Tibial nerve (tissue), 4 donors: ENCODE data around the gene KHDRBS1. TPM values are rescaled to one million over a fixed set of nuclear protein-coding genes. Genes with fewer than 3 reads are reported as not detected.

Experiments
- DNase-seq, 2 donors: peaks; one replicate each; pipeline ENCODE4 v3.0.0-alpha.2; 2019; ENCODE audit warnings: low spot score in 2 of 2
- H3K27ac ChIP-seq, 4 donors: fragments of 200-600 bp; sonication (generic) in 3 of 4; one replicate each; pipeline ENCODE4 v1.5.1; 2017 to 2019; ENCODE audit warnings: mild to moderate bottlenecking in 1 of 4
- H3K27me3 ChIP-seq, 2 donors: fragments of 200-600 bp; sonication (generic) in 1 of 2; one replicate each; pipeline versions ENCODE4 v1.5.1 to v1.6.0; 2017 to 2019
- H3K36me3 ChIP-seq, 3 donors: fragments of 200-600 bp; sonication (generic); one replicate each; pipeline ENCODE4 v1.5.1; 2018 to 2019
- H3K4me1 ChIP-seq, 4 donors: fragments of 200-600 bp; sonication (generic) in 3 of 4; one replicate each; pipeline ENCODE4 v1.5.1; 2017 to 2019
- H3K4me3 ChIP-seq, 4 donors: fragments of 200-600 bp; sonication (generic) in 3 of 4; one replicate each; pipeline ENCODE4 v1.5.1; 2017 to 2019; ENCODE audit warnings: mild to moderate bottlenecking in 1 of 4, moderate library complexity in 1 of 4
- H3K9me3 ChIP-seq, 4 donors: fragments of 200-600 bp; sonication (generic) in 3 of 4; one replicate each; pipeline ENCODE4 v1.5.1; 2017 to 2019
- CTCF ChIP-seq, 5 experiments: fragments of 200-600 bp in 3 of 5; fragments of 450-650 bp in 2 of 5; sonication (generic) in 3 of 5; IDR thresholded peaks; one replicate each; pipeline ENCODE4 v1.5.1; 2016 to 2019; ENCODE audit warnings: antibody characterized with exemption in 5 of 5, mild to moderate bottlenecking in 3 of 5, moderate library complexity in 2 of 5
- EP300 ChIP-seq, 2 donors: sonication (generic); formaldehyde crosslinking; IDR thresholded peaks; one replicate each; pipeline ENCODE4 v1.6.1; 2017; ENCODE audit warnings: antibody characterized with exemption in 2 of 2, mild to moderate bottlenecking in 1 of 2
- POLR2A ChIP-seq, 2 donors: fragments of 450-650 bp; IDR thresholded peaks; one replicate each; pipeline ENCODE4 v1.6.1; 2017; ENCODE audit warnings: antibody characterized with exemption in 2 of 2, mild to moderate bottlenecking in 2 of 2, moderate library complexity in 2 of 2
- WGBS, 2 donors: methylation state at CpG; one replicate each; pipeline ENCODE4 v1.1.5; 2018; 5-methylcytosine and 5-hydroxymethylcytosine counted together
- total RNA-seq, 4 donors: library from RNA; depleted of rRNA; stranded (reverse); fragments of >200 nt; gene quantifications; one replicate each; pipeline ENCODE4 v1.1.0, GENCODE V29; 2016

The KHDRBS1 gene
- total RNA-seq, 4 donors from 2014 or later: 61.5 to 92.6 (median 78.6) TPM

- no peak for DNase-seq
- Histone ChIP-seq H3K4me3 (no peak overlapping the region), H3K4me1 (no peaks in the 10 kb centered on the region), H3K27me3 (no peaks in the 10 kb centered on the region), H3K27ac (no peak overlapping the region), H3K9me3 (no peaks in the 10 kb centered on the region), H3K36me3 (peaks cover 0 to 33% (median 1%) of the 10 kb centered on the region in 3 donors)
- TF ChIP-seq CTCF (IDR thresholded peaks at IDR 0.05): no peak
- no peak for TF ChIP-seq POLR2A (IDR thresholded peaks at IDR 0.05)
- TF ChIP-seq EP300 (IDR thresholded peaks at IDR 0.05): no peak
- 63 to 69% methylated on average over 2 of the region's 2 CpGs for WGBS, 2 donors
Measured at GRCh38 chr1:32048440-32048839, 34.8 kb downstream of the KHDRBS1 start.

DNA sequence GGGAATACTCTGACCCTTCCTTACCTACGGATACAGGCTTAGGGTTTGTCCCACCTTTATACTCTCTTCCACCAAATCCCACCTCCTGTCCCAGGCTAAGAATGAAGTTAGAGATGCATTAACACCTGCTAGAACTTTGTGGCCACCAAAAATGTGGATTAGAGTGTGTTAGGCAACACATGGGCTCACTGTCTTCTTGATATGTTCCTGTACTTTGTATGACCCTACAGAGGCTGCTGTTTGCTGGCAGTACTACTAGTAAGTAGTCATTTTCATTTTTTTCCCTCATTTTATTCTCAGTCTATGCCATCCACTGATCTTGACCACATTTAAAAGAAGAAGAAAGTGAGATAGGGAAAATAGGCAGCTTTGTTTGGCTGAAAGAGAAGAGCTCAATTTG is 38.0 kb downstream of the KHDRBS1 start:
- H3K9me3 ChIP-seq: no peaks in the 10 kb centered on the region
- peaks cover 0 to 64% (median 5%) of the 10 kb centered on the region in 3 donors for H3K36me3 ChIP-seq
- DNase-seq: no peak
- no peaks in the 10 kb centered on the region for H3K27me3 ChIP-seq
- no peak overlapping the region for H3K4me3 ChIP-seq
- TF ChIP-seq POLR2A (IDR thresholded peaks at IDR 0.05) (no peak), CTCF (IDR thresholded peaks at IDR 0.05) (no peak), EP300 (IDR thresholded peaks at IDR 0.05) (no peak)
- no peaks in the 10 kb centered on the region for H3K4me1 ChIP-seq
- no peak overlapping the region for H3K27ac ChIP-seq
- 85 to 88% methylated on average over 1 of the region's 1 CpG for WGBS, 2 donors

- no peaks in the 10 kb centered on the region for H3K9me3 ChIP-seq
- no peak overlapping the region for H3K27ac ChIP-seq
- H3K4me1 ChIP-seq: no peaks in the 10 kb centered on the region
- H3K36me3 ChIP-seq: peaks cover 0 to 76% (median 8%) of the 10 kb centered on the region in 3 donors
- no peak for TF ChIP-seq EP300 (IDR thresholded peaks at IDR 0.05)
- TF ChIP-seq CTCF (IDR thresholded peaks at IDR 0.05): no peak
- TF ChIP-seq POLR2A (IDR thresholded peaks at IDR 0.05): no peak
- H3K27me3 ChIP-seq: no peaks in the 10 kb centered on the region
- 95 to 96% methylated on average over 4 of the region's 4 CpGs for WGBS, 2 donors
- no peak for DNase-seq
- H3K4me3 ChIP-seq: no peak overlapping the region
Measured at GRCh38 chr1:32052887-32053286, 39.2 kb downstream of the KHDRBS1 start.

DNA sequence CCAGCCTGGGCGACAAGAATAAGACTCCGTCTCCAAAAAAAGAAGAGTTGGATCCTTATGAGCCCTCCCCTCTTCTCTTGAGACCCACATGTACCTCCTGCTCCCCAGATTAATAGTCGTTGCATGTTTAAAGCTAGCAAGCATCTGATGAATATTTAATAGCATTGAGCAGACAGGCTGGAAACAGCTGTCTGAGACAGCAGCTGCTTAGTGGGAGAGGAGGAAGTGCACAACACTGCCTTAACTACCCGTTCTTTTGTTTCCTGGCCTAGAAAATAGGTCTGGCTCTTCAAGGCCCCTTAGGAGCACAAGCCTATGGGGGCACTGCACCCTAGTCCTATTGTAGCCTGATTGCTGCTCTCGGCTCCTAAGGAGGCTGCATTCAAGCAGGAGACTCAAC is 41.7 kb downstream of the KHDRBS1 start:
- no peak for DNase-seq
- no peaks in the 10 kb centered on the region for H3K4me1 ChIP-seq
- no peaks in the 10 kb centered on the region for H3K9me3 ChIP-seq
- no peak for TF ChIP-seq CTCF (IDR thresholded peaks at IDR 0.05)
- no peak for TF ChIP-seq EP300 (IDR thresholded peaks at IDR 0.05)
- no peak for TF ChIP-seq POLR2A (IDR thresholded peaks at IDR 0.05)
- no peaks in the 10 kb centered on the region for H3K27me3 ChIP-seq
- H3K27ac ChIP-seq: no peak overlapping the region
- H3K4me3 ChIP-seq: no peak overlapping the region
- 82 to 88% methylated on average over 5 of the region's 5 CpGs for WGBS, 2 donors
- peaks cover 0 to 98% (median 13%) of the 10 kb centered on the region in 3 donors for H3K36me3 ChIP-seq

GRCh38 chr1:32056598-32056997 is 42.9 kb downstream of the KHDRBS1 start:
- H3K4me1 ChIP-seq: no peaks in the 10 kb centered on the region
- H3K36me3 ChIP-seq: peaks cover 0 to 98% (median 20%) of the 10 kb centered on the region in 3 donors
- TF ChIP-seq POLR2A (IDR thresholded peaks at IDR 0.05) (no peak), CTCF (IDR thresholded peaks at IDR 0.05) (no peak), EP300 (IDR thresholded peaks at IDR 0.05) (no peak)
- no peak overlapping the region for H3K27ac ChIP-seq
- WGBS, 2 donors: 98 to 100% methylated on average over 1 of the region's 1 CpG
- H3K27me3 ChIP-seq: no peaks in the 10 kb centered on the region
- H3K4me3 ChIP-seq: no peak overlapping the region
- H3K9me3 ChIP-seq: no peaks in the 10 kb centered on the region
- no peak for DNase-seq
